Activated CD8-positive, alpha-beta T cell treated with anti-CD3 and anti-CD28 coated beads for 36 hours (primary cell): ENCODE results near the gene HMCN2. TPM values are rescaled to one million over a fixed set of nuclear protein-coding genes. Genes with fewer than 3 reads are reported as not detected.

Experiments
- ATAC-seq: fragments of 200-7000 bp; cut with Tn5 transposase; one replicate; pipeline ENCODE4 v1.10.0; 2021; ENCODE audit warnings: mild to moderate bottlenecking, moderate library complexity
- CTCF ChIA-PET: fragments of 350-600 bp; sonication (Branson Sonifier 250); formaldehyde crosslinking; loops from one replicate; lab custom pipeline; 2021; ENCODE audit warnings: antibody characterized with exemption; lab: Charles Lee
- POLR2A ChIA-PET: fragments of 350-600 bp; sonication (Branson Sonifier 250); formaldehyde crosslinking; loops from one replicate; lab custom pipeline; 2021; ENCODE audit warnings: antibody characterized with exemption; lab: Charles Lee
- DNase-seq: peaks from one replicate; pipeline ENCODE4 v3.0.0-alpha.2; 2020
- H3K27ac Mint-ChIP-seq: one replicate; pipeline ENCODE4 v1.8.0; 2021; ENCODE audit warnings: mild to moderate bottlenecking, mixed read lengths
- H3K27me3 Mint-ChIP-seq: one replicate; pipeline ENCODE4 v1.8.0; 2021; ENCODE audit warnings: mixed read lengths
- H3K36me3 Mint-ChIP-seq: one replicate; pipeline ENCODE4 v1.8.0; 2021; ENCODE audit warnings: low read depth, mixed read lengths
- H3K4me1 Mint-ChIP-seq: one replicate; pipeline ENCODE4 v1.8.0; 2021; ENCODE audit warnings: low read depth, mixed read lengths
- H3K4me3 Mint-ChIP-seq: one replicate; pipeline ENCODE4 v1.8.0; 2021; ENCODE audit warnings: mild to moderate bottlenecking, moderate library complexity, mixed read lengths
- H3K9me3 Mint-ChIP-seq: one replicate; pipeline ENCODE4 v1.8.0; 2021; ENCODE audit warnings: mixed read lengths
- CTCF ChIP-seq: fragments of 200-600 bp; IDR thresholded peaks from one replicate; pipeline ENCODE4 v1.8.0; 2022; ENCODE audit warnings: antibody characterized with exemption, mild to moderate bottlenecking
- intact Hi-C: fragments of 100-400 bp; cut with micrococcal nuclease; formaldehyde crosslinking; loops from one replicate; pipeline ENCODE4 v1.10.0; 2022
- total RNA-seq, 2 experiments: library from RNA; stranded (reverse); gene quantifications; one replicate each; pipeline ENCODE4 v1.2.3, GENCODE V29; 2021

Gene HMCN2
- total RNA-seq, 2 experiments from 2014 or later, result not detected

DNA sequence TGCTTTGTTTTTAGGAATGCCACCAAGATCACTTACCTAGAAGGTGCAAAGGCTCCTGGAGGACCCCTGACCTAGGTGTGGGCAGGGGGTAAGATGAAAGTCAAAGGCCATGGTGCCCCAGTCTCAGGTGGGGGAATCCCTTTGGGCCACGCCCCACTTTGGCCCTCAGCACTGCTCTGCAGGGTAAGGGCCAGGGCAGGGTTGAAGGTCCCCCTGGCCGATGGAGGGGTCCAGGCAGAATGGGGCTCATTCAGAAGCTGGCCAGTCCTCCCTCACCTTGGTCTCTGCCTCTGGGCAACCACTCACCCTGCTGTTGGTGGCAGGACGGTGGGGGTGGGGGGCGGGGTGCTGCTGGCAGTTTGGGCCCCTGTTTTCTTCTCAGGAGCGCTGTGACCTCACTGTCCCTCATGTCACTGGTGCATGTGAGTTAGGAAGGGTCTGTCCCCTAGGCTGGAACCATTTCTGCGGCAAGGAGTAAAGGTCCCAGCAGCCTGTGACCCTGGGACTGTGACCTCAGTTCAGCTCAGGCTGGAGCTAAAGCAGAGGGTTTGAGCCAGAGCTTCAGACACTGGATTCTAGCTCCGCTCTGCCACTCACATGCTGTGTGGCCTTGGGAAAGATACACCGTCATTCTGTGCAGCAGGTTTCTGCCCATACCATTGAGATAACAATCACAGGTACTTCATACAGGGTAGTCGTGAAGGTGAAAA is 177.3 kb downstream of the HMCN2 start:
- H3K36me3 Mint-ChIP-seq, result peaks cover 2% of the 10 kb centered on the region
- no peak for ATAC-seq
- intact Hi-C loops, result no loop called here
- H3K9me3 Mint-ChIP-seq, result peaks cover 8% of the 10 kb centered on the region
- H3K4me3 Mint-ChIP-seq, result no peak overlapping the region
- H3K27ac Mint-ChIP-seq, result no peak overlapping the region
- peaks cover 7% of the 10 kb centered on the region for H3K4me1 Mint-ChIP-seq
- H3K27me3 Mint-ChIP-seq, result peaks cover 30% of the 10 kb centered on the region
- TF ChIP-seq CTCF, result no peak
- ChIA-PET POLR2A (no interaction called here), CTCF (interaction anchor here (0.9 to 1.0 kb wide), 2 partner anchors 9 to 17 kb away, joined by 3 read pairs; no protein-coding TSS in a partner anchor)
- no peak for DNase-seq

- no peak for ATAC-seq
- no peak for DNase-seq
- Mint-ChIP-seq H3K9me3 (peaks cover 8% of the 10 kb centered on the region), H3K4me3 (no peak overlapping the region), H3K27ac (no peak overlapping the region), H3K27me3 (peaks cover 34% of the 10 kb centered on the region), H3K4me1 (peaks cover 12% of the 10 kb centered on the region), H3K36me3 (peaks cover 5% of the 10 kb centered on the region)
- intact Hi-C loops, result no loop called here
- ChIA-PET POLR2A (no interaction called here), CTCF (interaction anchor here (0.9 to 1.0 kb wide), 2 partner anchors 10 to 17 kb away, joined by 3 read pairs; no protein-coding TSS in a partner anchor)
- no peak for TF ChIP-seq CTCF
Measured at GRCh38 chr9:130443456-130443801, 177.9 kb downstream of the HMCN2 start.

DNA sequence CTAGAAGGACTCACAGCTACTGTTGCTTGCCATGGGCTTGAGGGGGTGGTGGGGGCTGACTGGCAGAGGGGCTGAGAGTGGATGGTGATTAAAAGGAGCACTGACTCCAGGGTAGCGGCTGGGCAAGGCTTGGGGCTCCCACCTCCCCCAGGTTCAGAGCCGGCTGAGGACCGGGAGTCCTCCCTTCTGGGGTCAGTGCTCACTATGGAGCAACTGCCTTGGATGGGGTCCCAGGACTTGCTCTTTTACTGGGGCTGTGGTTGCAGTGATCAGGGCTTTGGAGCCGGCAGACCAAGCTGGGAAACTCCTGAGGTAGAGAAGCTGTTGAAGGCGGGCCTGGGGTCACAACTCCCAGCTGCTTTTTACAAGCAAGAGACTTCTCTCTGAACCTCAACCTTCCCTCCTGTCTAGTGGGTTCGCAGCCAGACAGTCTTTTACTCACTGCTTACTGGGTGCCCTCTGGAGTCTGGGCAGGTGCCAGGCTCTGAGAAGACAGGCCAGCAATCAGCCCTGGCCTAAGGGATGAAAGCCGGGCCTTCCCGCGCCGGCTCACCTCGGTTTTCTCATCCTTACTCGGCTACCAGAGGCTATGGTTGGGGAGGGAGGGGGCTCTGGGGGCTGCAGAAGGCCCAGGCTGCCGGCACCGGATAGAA is 178.4 kb downstream of the HMCN2 start:
- peaks cover 32% of the 10 kb centered on the region for H3K27me3 Mint-ChIP-seq
- ChIA-PET POLR2A (no interaction called here), CTCF (interaction anchor here (0.9 kb wide), 1 partner anchor 10 kb away, joined by 3 read pairs; no protein-coding TSS in a partner anchor)
- TF ChIP-seq CTCF, result no peak
- H3K4me1 Mint-ChIP-seq, result peaks cover 12% of the 10 kb centered on the region
- no peak overlapping the region for H3K4me3 Mint-ChIP-seq
- intact Hi-C loops, result no loop called here
- no peak overlapping the region for H3K27ac Mint-ChIP-seq
- peaks cover 8% of the 10 kb centered on the region for H3K9me3 Mint-ChIP-seq
- no peak for ATAC-seq
- H3K36me3 Mint-ChIP-seq, result peaks cover 5% of the 10 kb centered on the region
- DNase-seq, result no peak

- Mint-ChIP-seq H3K36me3 (peaks cover 5% of the 10 kb centered on the region), H3K4me3 (peak within 1 kb of the TSS; percentile 31)
- CTCF ChIA-PET, result no interaction called here
Measured at GRCh38 chr9:130444565-130445221, 179.1 kb downstream of the HMCN2 start, which contains the start of gene ASS1. Gene ASS1 (plus strand): TSS chr9:130444961. CDS start chr9:130452229, 7,268 bp downstream.

More at GRCh38 chr9:130444565-130445221, 179.1 kb downstream of the HMCN2 start, which contains the start of gene ASS1:
- ATAC-seq (peak; percentile 77), DNase-seq (peak; percentile 66)
- H3K9me3 Mint-ChIP-seq, result peaks cover 8% of the 10 kb centered on the region
- intact Hi-C loops, result no loop called here
- H3K4me1 Mint-ChIP-seq, result peaks cover 12% of the 10 kb centered on the region
- POLR2A ChIA-PET, result no interaction called here
- no peak for TF ChIP-seq CTCF
- peaks cover 33% of the 10 kb centered on the region for H3K27me3 Mint-ChIP-seq
- no peak within 1 kb of the TSS for H3K27ac Mint-ChIP-seq
